GM21360 (cell line): Measurements from ENCODE around the gene PLRG1.
"Not testable (repeated sequence)": the region's sequence is repeated elsewhere in the genome, so short reads cannot be mapped to it uniquely, and the experiment has no call there.

Experiments
- ATAC-seq: cut with Tn5 transposase; IDR thresholded peaks from one replicate; pipeline ENCODE4 v1.9.1; 2021; ENCODE audit warnings: mild to moderate bottlenecking, moderate library complexity; ENCODE audit not compliant: unreplicated experiment

The PLRG1 gene

DNA sequence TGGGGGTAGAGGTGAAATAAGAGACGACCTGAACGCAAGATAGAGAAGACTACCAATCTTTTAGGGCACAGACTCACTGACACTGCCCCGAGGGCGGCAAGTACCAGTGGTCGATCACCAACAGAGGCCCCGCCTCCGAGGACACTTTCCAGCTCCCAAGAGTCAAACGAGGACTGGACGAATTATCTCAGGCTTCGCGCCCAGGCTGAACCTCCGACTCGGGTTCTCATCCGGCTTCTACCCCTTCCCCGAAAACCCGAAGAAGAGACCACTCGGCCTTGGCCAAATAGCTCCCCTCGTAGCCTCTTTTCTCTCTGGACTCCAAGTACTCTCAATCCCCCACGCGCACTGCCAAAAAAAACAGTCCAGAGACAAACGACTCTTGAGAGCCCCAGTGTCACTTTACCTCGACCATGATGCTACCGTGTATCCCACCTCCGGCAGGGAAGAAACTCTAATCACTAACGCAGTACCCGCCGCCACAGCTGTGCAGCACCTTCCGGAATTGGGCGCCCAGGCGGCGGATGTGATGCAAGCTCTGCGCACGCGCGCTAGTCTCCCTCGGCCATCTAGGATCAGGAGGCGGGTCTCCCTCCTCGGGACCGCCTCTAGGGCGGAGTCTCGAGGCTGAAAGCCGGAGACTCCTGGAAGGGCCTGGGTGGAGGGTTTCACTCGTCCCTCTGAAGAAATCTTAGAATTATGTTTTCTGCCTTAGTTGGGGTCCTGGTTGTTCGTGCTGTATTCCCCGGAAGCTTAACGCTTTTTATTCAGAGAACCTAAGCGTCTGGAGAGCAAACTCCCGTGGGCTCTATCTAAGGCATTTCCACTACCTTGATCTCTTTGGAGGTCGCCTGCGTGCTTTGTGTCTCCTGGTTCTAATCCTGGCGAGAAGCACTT lies at the start of gene PLRG1:
Gene PLRG1, minus strand, starts transcription at position 507 of the 897 bp plus-strand sequence. Its CDS starts 92 bp downstream, at position 415.
- ATAC-seq, result peak; percentile 98

DNA sequence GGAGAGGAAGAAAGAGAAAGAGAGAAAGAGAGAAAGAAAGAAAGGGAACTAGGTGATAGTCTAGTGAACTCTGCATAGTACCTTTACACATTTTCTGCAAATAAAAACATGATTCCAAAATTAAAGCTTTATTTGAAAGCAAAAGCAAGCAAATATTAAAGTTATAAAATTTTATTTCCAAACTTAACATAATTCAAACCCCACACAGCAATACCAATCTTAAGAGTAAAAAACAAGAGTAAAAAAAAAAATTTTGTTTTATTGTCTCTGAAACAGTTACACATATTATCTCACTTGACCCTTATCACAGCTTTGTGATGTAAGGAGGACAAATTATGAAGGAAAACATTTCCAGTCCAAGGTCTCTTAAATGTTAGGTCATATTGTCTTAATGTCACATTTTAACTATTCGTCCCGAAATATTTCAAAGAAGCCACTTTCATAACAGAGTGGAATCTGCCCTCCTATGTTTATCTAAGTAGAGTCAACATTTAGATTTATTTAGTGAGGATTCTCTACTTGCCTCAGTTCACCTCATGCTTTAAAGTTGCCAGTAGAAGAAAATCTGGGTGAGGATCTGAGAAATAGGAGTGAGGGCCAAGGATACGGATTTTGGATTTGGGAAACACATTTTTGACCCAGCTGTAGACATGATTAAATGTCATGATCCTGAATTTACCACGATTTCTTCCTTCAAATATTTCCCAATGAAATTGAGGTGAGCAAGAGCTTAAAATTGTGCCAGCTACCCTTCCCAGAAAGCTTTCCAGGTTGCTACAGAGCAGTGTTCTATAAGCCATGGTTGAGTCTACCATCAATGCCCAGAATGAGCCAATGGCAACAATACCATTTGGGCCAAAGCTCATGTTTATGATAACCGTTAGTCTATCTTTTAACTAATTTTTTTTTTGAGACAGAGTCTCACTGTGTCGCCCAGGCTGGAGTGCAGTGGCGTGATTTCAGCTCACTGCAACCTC lies 47.9 kb upstream of the PLRG1 start:
- ATAC-seq, result no peak

DNA sequence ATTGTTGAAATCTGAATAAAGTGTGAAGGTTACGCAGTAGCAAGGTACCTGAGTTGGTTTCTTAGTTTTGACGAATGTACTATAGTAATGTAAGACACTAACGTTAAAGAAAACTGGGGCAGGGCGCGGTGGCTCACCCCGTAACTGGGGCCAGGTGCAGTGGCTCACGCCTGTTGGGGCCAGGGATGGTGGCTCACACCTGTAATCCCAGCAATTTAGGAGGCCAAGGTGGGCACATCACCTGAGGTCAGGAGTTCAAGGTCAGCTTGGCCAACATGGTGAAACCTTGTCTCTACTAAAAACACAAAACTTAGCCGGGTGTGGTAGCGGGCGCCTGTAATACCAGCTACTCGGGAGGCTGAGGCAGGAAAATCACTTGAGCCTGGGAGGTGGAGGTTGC lies 47.1 kb upstream of the PLRG1 start:
- not testable (repeated sequence) for ATAC-seq

DNA sequence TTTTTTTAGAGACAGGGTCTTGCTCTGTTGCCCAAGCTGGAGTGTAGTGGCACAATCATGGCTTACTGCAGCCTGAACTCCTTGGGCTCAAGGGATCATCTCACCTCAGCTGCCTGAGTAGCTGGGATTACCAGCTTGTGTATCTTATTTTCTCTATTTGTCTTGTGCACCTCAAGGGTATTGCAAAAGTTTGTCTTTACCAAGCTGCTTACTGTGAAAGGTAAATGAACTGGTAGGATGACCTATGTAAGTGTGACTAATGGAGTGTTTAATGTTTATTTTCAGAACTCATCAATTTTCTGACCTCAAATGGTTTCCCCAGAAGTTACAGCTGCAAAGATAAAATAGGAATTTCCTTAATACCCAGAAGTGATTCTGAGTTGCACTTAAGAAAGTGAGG lies 45.6 kb upstream of the PLRG1 start:
- ATAC-seq, result no peak

DNA sequence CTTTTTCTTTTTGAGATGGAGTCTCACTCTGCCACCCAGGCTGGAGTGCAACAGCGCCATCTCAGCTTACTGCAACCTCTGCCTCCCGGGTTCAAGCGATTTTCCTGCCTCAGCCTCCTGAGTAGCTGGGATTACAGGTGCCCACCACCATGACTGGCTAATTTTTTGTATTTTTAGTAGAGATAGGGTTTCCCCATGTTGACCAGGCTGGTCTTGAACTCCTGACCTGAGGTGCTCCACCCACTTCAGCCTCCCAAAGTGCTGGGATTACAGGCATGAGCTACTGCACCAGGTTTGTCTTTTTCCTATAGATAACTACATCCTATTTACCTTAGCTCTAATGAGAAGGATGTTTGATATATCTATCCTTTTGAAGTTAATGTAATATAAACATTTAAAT lies 44.1 kb upstream of the PLRG1 start:
- not testable (repeated sequence) for ATAC-seq

DNA sequence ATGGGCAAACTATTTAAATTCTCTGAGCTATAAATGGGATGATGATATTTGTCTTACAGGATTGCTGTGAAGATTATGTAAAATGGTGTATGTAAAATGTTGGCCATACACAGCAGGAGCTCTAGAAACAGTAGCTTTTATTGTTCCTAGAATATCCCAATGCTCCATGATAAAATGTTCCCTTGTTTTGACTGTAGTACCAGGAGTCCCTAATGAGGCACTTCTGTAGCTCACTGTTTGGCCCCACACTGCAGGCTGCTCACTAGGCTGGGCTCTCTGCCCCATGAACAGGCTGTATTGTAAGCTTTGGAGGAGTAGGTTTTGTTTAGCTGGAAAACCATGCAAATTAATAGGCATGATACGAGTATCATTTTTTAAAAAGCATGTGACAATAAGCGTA lies 43.7 kb upstream of the PLRG1 start:
- no peak for ATAC-seq

DNA sequence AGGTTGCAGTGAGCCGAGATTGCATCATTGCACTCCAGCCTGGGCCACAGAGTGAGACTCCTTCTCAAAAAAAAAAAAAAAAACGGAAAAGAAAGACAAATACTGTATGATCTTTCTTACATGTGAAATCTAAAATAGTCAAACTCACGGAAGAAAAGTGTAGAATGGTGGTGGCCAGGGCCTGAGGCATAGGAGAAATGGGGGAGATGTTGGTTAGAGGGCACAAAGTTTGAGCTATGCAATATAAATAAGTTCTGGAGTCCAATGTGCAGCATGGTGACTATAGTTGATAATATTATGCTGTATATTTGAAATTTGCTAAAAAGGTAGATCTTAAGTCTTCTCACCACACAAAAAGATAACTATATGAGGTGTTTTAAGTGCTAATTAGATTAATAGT lies 41.7 kb upstream of the PLRG1 start:
- no peak for ATAC-seq

DNA sequence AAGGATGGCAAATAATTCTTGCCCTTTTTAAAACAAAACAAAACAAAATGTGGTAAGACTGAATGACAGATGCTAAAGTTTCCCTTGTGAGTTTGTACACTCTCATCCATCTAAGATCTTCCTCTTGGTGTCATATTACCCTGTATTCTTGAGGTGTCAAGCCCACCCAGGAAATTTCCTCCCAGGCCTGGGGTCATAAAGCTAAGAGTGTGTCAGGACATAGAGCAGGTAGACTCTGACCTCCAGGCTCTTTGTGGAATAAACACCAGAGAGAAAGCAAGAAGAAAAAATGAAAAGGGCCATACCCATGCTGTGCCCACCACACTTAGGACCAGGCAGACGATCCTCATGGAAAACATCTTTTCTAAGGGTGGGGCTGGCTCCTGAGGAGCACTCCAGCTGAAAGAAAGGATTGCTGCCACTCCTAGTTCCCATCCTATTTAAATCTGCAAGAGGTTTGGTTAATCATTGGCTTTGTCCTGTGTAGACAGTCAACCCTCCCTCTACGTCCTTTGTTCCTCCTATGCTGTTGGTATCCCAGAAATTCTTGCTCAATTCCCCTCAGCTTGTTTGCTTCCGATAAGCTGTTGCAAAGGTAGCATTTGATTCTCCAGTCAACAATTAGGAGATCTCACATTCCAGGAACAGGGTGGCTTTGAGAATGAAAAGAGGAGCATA lies 40.3 kb upstream of the PLRG1 start, which contains the start of gene FGA:
Gene FGA, minus strand, starts transcription at position 414 of the 678 bp plus-strand sequence. Its CDS starts 55 bp downstream, at position 359.
- no peak for ATAC-seq

DNA sequence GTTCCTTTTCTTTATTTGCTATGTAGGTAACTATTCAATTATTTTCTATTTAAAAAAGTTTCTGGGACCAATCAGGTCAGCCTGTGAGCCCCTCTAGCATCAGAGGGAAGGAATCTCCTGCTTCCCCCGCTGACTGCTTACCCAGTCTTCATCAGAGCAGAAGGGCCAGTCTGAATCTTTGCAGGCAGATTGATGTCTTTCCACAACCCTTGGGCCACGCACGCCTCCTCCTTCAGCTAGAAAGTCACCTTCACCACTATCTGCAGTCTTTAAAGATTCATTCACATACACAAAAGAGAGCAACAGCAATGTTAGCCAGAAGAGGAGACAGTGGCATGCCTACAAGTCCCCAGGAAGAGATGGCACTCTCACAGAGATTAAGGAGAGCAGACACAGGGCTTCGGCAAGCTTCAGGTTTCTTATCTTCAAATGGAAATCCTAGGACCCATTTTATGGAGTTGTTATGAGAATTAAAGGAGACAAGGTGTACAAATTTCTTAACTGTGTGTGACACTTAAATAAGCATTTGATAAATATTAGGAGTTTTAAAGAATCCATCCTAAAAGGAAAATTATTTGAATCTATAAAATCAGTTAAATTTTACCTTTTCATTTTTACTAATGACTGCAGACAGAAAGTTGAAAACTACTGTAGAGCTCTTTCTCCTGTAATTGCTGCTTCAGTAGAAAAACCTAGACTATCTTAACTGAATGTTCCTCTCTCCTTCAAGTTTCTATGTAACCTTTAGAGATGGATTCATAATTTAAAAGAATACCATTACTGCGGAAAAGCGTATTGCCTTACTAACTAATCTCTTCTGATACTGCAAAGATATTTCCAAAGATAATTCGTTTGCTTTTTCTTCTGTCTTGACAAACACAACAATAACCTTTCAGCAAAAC lies 39.3 kb upstream of the PLRG1 start:
- no peak for ATAC-seq

DNA sequence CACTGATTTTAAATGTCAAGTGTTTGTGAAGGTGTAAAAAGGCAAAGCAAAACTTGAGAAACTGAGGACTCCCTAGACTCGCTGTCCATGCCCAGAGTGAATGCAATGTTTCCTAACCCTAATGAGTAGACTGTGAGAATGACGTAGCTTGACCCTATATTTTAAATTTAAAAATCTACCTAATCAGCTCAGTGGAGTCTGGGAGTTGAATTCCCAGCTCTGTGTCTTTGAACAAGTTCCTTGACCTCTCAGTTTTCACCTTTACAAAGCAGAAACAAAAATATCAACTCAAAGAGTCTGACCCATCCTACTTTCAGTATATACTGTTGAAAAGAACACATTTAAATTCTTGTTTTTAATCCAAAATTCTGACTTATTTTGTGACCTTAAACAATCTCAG lies 38.0 kb upstream of the PLRG1 start:
- ATAC-seq, result no peak

DNA sequence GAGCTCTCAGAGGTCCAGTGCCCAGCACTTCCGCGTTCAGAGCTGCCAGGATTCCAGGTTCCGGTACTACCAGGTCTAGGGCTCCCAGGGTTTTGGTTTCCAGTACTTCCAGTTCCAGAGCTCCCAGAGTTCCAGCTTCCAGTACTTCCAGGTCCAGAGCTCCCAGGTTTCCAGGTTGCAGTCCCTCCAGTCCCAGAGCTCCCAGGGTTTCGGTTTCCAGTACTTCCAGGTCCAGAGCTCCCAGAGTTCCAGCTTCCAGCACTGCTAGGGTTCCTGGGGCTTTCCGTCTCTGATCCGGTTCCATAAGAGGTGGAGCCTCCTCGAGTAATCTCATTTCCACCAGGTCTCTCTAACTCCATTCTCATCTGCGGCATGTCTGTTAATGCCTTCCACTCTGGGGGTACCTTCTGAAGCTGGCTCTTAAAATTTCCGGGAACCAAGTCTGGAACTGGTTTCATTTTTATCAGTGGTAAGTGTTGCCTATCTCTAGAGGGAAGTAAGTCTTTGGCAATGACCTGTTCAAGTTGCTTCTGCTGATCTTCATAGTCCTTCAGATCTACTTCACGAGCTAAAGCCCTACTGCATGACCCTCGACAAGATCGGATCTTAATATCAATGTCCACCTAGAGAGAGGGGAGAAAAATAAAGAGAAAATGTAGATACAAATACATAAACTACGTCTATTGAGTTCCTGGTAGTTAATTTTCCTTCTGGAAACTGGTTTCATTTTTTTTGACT lies 36.3 kb upstream of the PLRG1 start:
- no peak for ATAC-seq

DNA sequence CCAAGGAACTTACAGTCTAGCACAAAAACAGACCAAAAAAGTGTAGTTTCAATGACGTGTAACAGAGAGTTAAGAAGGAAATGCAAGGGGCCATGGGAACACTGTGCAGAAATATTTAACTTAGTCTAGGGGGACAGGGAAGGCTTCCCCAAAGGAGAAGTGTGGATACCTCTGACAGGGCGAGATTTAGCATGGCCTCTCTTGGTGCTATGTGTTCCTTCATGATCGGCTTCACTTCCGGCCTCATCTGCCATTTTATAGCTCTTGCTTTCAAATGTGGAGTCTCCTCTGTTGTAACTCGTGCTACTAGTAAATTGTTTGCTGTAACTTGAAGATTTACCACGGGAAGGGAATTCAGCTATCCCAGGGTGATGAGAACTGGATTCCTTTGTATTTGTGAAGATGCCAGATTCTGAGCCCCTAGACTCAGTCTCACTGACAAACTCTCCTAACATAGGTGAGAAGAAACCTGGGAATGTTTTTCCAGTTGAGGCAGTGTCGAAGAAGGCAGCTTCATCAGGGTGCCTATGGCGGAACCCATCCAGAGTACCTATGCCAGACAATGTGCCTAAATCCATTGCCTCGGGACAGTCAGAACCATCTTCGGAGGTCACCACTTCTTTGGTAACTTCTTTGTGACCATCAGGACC lies 35.3 kb upstream of the PLRG1 start:
- ATAC-seq, result no peak

DNA sequence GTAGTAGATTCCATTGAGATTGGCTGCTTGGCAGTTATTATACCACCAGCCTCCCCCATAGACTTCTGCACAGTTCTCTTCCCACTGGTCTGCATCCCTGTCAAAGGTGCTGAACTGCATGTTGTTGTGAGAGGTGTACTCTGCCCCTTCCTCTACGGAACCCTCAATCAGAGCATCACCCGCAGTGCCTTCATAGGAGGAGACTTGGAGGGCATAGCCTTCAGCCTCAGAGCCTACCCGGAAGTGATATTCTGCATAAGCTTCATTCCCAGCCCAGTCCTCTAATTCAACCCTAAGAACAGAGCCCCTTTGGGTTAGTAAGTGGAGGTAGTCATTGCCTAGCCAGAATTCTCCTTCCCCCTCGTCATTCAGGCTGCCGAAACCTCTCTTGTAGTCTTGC lies 34.1 kb upstream of the PLRG1 start:
- ATAC-seq, result no peak

DNA sequence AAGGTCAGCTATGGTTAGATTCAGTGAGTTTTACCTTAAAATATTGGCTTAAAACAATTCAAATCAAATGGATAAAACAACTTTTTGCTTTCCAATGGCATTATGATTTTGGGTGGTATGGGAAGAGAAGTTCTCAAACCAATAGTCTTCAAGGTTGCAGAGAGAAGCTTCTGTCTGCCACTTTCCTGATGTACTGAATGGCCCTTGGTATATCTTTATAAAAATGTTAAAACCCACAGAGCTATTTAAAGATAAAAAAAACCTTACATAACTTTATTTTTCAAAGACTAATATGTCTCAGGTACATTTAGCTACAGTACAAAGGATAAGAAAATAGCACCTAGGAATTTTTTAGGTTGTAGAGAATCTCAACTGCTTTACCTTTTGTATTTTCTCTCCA lies 33.5 kb upstream of the PLRG1 start:
- ATAC-seq, result no peak

DNA sequence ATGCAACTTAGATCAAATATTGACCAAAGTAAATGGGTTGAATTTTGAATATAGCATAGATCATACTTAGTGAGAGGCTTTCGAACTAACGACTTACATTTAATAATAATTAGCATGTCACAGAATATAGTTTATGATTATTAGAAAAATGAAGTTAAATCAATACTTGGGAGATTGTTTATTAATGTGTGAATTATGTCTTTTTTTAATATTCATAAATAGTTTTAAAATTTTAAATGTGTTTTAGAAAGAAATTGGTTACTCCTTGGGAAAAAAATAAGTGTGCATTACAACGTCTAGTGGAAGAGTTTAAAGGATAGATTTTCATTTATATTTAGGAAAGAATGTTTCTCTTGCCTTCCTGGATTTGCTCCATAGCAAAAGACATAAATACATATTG lies 33.0 kb upstream of the PLRG1 start:
- ATAC-seq, result no peak

DNA sequence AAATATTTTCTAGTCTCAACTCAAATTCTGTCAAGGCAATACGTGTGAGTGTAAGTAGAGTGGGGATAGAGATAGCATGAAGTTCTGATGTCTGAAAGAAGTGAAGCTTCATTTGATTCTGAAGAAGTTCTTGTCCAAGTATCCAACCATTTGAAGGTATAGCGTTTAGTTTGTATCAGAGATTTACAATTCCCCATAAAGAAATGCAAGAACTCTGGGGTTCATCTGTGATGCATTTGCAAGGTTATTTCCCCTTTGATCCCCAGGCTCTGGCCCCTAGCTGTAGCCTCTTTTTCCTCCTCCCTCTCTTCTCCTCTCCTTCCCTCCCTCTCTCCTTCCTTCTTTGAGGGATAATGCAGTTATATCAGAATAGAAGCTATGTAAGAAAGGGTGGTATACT lies 32.5 kb upstream of the PLRG1 start:
- ATAC-seq, result no peak

DNA sequence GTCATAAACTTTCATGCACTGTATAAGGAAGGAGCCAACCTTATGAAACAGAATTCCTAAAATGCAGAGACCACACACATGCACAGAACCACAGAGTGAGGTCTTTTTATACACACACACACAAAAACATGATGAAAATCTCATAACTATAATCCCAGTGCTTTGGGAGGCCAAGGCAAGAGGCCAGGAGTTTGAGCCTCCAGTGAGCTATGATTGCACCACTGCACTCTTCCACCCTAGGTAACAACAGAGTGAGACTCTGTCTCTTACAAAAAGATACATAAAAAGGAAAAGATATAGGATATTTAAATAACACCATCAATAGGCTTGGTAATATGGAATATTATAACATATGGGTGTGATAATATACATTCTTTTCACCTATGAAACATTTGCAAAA lies 29.7 kb upstream of the PLRG1 start:
- no peak for ATAC-seq

DNA sequence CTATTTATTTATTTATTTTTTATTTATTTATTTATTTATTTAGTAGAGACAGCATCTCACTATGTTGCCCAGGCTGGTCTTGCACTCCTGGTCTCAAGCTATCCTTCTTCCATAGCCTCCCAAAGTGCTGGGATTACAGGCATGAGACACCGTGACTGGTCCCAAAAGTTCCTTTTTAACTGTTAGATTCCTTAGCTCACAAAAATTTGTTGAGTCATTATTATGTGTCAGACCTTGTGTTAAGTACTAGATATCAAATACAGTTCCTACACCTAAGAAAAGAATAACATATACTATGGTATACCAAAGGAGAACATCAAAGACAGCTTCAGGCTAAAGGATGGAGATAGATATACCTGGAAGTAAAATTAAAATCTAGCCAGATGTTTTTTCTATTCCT lies 28.7 kb upstream of the PLRG1 start:
- no peak for ATAC-seq

DNA sequence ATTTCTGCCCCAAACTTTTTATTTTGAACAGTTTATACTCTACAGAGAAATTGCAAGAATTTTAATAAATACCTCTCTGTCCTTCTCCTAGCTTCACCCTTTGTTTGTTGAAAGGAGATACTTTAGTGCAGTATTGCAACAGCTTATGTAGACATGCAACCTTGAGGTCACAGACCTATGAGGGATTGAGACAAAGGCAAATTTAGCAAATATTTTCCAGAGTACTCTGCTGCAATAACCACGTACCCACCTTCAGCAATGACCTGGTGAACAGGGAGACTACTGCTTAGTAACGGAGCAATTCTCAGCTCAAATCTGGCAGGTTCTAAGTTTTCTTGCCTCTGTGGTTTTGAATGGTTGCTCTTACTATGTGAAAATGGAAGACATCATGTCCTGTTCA lies 27.1 kb upstream of the PLRG1 start:
- no peak for ATAC-seq
